GM23338 (cell line): Measurements from ENCODE around the gene TMPRSS13. TPM values are rescaled to one million over a fixed set of nuclear protein-coding genes. Genes with fewer than 3 reads are reported as not detected.

Experiments
- ATAC-seq: fragments of 200-7000 bp; cut with Tn5 transposase; 3 replicates; pipeline ENCODE4 v1.9.1; 2020
- DNase-seq: peaks from one replicate; pipeline ENCODE4 v3.0.0-alpha.2; 2015; ENCODE audit warnings: low spot score
- H2AFZ ChIP-seq: fragments of 200-600 bp; sonication (generic); 2 replicates; pipeline ENCODE4 v1.8.0; 2016; ENCODE audit warnings: antibody characterized with exemption, mild to moderate bottlenecking, moderate library complexity
- H3F3A ChIP-seq: fragments of 200-600 bp; sonication (generic); replicated peaks from 2 replicates; pipeline ENCODE4 v1.8.0; 2017; ENCODE audit warnings: antibody characterized with exemption, mixed run types, low read depth
- H3K27ac ChIP-seq: fragments of 200-600 bp; sonication (generic); 2 replicates; pipeline ENCODE4 v1.6.1; 2016; ENCODE audit warnings: low read depth
- H3K27me3 ChIP-seq: fragments of 200-600 bp; sonication (generic); 2 replicates; pipeline ENCODE4 v1.8.0; 2016; ENCODE audit warnings: mild to moderate bottlenecking, mixed run types, moderate library complexity; ENCODE audit not compliant: insufficient read depth
- H3K36me3 ChIP-seq: fragments of 200-600 bp; sonication (generic); 2 replicates; pipeline ENCODE4 v1.8.0; 2016; ENCODE audit warnings: mild to moderate bottlenecking; ENCODE audit not compliant: insufficient read depth
- H3K4me1 ChIP-seq: fragments of 200-600 bp; sonication (generic); 2 replicates; pipeline ENCODE4 v1.8.0; 2016; ENCODE audit warnings: mild to moderate bottlenecking, moderate library complexity; ENCODE audit not compliant: insufficient read depth
- H3K4me2 ChIP-seq: fragments of 200-600 bp; sonication (generic); 2 replicates; pipeline ENCODE4 v1.7.1; 2017; ENCODE audit warnings: mixed run types
- H3K4me3 ChIP-seq: fragments of 200-600 bp; sonication (generic); 2 replicates; pipeline ENCODE4 v1.6.1; 2016; ENCODE audit warnings: mixed run types
- H3K79me2 ChIP-seq: fragments of 200-600 bp; sonication (generic); replicated peaks from 2 replicates; pipeline ENCODE4 v1.8.0; 2017; ENCODE audit warnings: mild to moderate bottlenecking; ENCODE audit not compliant: insufficient read depth
- H3K9me2 ChIP-seq: fragments of 200-600 bp; sonication (generic); 2 replicates; pipeline ENCODE4 v1.8.0; 2017; ENCODE audit not compliant: insufficient read depth
- H4K20me1 ChIP-seq: fragments of 200-600 bp; sonication (generic); replicated peaks from 2 replicates; pipeline ENCODE4 v1.8.0; 2017; ENCODE audit warnings: mild to moderate bottlenecking; ENCODE audit not compliant: insufficient read depth
- H3K27ac Mint-ChIP-seq: 2 replicates; pipeline ENCODE4 v1.8.0; 2020; ENCODE audit warnings: inconsistent platforms, mild to moderate bottlenecking, moderate library complexity, mixed read lengths
- H3K27me3 Mint-ChIP-seq: 3 replicates; pipeline ENCODE4 v1.8.0; 2022; ENCODE audit warnings: low read depth, mild to moderate bottlenecking, moderate library complexity, mixed read lengths, inconsistent platforms; ENCODE audit not compliant: insufficient read depth, poor library complexity
- H3K36me3 Mint-ChIP-seq: 3 replicates; pipeline ENCODE4 v1.8.0; 2021; ENCODE audit warnings: low read depth, mild to moderate bottlenecking, inconsistent platforms, moderate library complexity, mixed read lengths
- H3K4me1 Mint-ChIP-seq: 3 replicates; pipeline ENCODE4 v1.8.0; 2020; ENCODE audit warnings: mild to moderate bottlenecking, inconsistent platforms, mixed read lengths
- H3K4me3 Mint-ChIP-seq: 3 replicates; pipeline ENCODE4 v1.8.0; 2021; ENCODE audit warnings: moderate library complexity, mild to moderate bottlenecking, inconsistent platforms, mixed read lengths
- H3K9me3 Mint-ChIP-seq: 3 replicates; pipeline ENCODE4 v1.8.0; 2020; ENCODE audit warnings: moderate library complexity, mild to moderate bottlenecking, inconsistent platforms, mixed read lengths
- ETS1 ChIP-seq: IDR thresholded peaks from 2 replicates; pipeline ENCODE4 v1.6.1; 2016; ENCODE audit warnings: antibody characterized with exemption
- EZH2 ChIP-seq: fragments of 200-600 bp; sonication (generic); IDR thresholded peaks from one replicate; pipeline ENCODE4 v1.8.0; 2017; ENCODE audit warnings: antibody characterized with exemption, mild to moderate bottlenecking, low read depth; ENCODE audit not compliant: unreplicated experiment
- EZH2phosphoT487 ChIP-seq: fragments of 200-600 bp; sonication (generic); IDR thresholded peaks from one replicate; pipeline ENCODE4 v1.8.1; 2018; ENCODE audit warnings: antibody characterized with exemption; ENCODE audit not compliant: unreplicated experiment
- NANOG ChIP-seq: IDR thresholded peaks from 2 replicates; pipeline ENCODE4 v1.6.1; 2016; ENCODE audit warnings: antibody characterized with exemption, borderline replicate concordance
- POLR2AphosphoS5 ChIP-seq: IDR thresholded peaks from 2 replicates; pipeline ENCODE4 v1.6.1; 2016; ENCODE audit warnings: antibody characterized with exemption, low read depth
- REST ChIP-seq: IDR thresholded peaks from one replicate; pipeline ENCODE4 v1.6.1; 2018; ENCODE audit warnings: antibody characterized with exemption; ENCODE audit not compliant: unreplicated experiment
- polyA plus RNA-seq: library from polyadenylated mRNA; unstranded; fragments of >200 nt; fragmentation: Nextera tagmentation; extraction: Ambion mirVana; gene quantifications from 2 replicates; pipeline ENCODE4 v1.2.1, GENCODE V29; 2016
- total RNA-seq: library from RNA; depleted of rRNA; stranded (reverse); fragments of >200 nt; shearing (Covaris generic); gene quantifications from 2 replicates; pipeline ENCODE4 v1.2.3, GENCODE V29; 2014
- TF ChIP-seq, protein P1 (sequence below), 2 experiments: fragments of 200-600 bp in 1 of 2; sonication (generic) in 1 of 2; conservative IDR thresholded peaks; 2 replicates each; pipeline versions ENCODE4 v1.5.1 to v1.6.1; 2016 to 2017; ENCODE audit warnings: antibody characterized with exemption in 2 of 2, low read depth in 2 of 2, mild to moderate bottlenecking in 2 of 2, moderate library complexity in 1 of 2
- TF ChIP-seq, protein P2 (sequence below): fragments of 250-450 bp; sonication (Bioruptor Pico); IDR thresholded peaks from 2 replicates; pipeline ENCODE4 v1.5.0; 2020; ENCODE audit warnings: mild to moderate bottlenecking, moderate library complexity

The TMPRSS13 gene
- total and polyA plus RNA-seq, 2 experiments from 2014 or later: 0.31 TPM; not detected in 1

GRCh38 chr11:117914991-117915618 is 14.1 kb downstream of the TMPRSS13 start:
- H3K36me3 Mint-ChIP-seq: no peaks in the 10 kb centered on the region
- Histone ChIP-seq H3K4me1 (no peaks in the 10 kb centered on the region), H3K4me3 (no peak overlapping the region), H3K79me2 (no peaks in the 10 kb centered on the region), H3K36me3 (no peaks in the 10 kb centered on the region), H2AFZ (peak overlapping the region; percentile 56; the same call in 1 of the 2 replicates), H3K4me2 (no peak overlapping the region), H3K27ac (no peak overlapping the region), H3K27me3 (no peaks in the 10 kb centered on the region), H3F3A (no peaks in the 10 kb centered on the region), H4K20me1 (no peaks in the 10 kb centered on the region), H3K9me2 (no peaks in the 10 kb centered on the region)
- no peak overlapping the region for H3K27ac Mint-ChIP-seq
- peaks cover 12% of the 10 kb centered on the region for H3K27me3 Mint-ChIP-seq
- TF ChIP-seq EZH2phosphoT487 (no peak), NANOG (no peak), ETS1 (no peak)
- DNase-seq (no peak), ATAC-seq (peak; percentile 67)
- H3K4me1 Mint-ChIP-seq: peaks cover 8% of the 10 kb centered on the region
- no peak overlapping the region for H3K4me3 Mint-ChIP-seq
- no peaks in the 10 kb centered on the region for H3K9me3 Mint-ChIP-seq

DNA sequence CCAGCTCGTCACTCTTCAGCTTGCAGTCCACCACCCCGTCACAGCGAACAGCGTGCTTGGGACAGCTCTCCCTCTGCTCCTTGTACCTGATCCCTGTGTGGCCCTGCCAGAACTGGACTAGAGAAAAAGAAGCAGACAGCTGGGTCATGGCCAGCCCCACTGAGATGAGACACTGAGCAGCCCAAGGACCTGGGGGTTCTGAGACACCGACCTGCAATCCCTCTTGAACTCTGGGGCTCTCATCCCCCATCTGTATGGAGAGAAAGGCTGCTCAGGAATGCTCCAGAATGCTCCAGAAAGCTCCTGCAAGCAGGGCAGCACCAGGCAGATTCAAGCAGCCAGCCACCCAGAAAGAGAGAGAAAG is 14.8 kb downstream of the TMPRSS13 start:
- TF ChIP-seq NANOG: no peak
- no peak for TF ChIP-seq REST
- no peak for TF ChIP-seq EZH2
- TF ChIP-seq, protein P1, sequence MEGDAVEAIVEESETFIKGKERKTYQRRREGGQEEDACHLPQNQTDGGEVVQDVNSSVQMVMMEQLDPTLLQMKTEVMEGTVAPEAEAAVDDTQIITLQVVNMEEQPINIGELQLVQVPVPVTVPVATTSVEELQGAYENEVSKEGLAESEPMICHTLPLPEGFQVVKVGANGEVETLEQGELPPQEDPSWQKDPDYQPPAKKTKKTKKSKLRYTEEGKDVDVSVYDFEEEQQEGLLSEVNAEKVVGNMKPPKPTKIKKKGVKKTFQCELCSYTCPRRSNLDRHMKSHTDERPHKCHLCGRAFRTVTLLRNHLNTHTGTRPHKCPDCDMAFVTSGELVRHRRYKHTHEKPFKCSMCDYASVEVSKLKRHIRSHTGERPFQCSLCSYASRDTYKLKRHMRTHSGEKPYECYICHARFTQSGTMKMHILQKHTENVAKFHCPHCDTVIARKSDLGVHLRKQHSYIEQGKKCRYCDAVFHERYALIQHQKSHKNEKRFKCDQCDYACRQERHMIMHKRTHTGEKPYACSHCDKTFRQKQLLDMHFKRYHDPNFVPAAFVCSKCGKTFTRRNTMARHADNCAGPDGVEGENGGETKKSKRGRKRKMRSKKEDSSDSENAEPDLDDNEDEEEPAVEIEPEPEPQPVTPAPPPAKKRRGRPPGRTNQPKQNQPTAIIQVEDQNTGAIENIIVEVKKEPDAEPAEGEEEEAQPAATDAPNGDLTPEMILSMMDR (conservative IDR thresholded peaks at IDR 0.05; ENCODE audit: low read depth in 2 of 2): no peak
- TF ChIP-seq, protein P2, sequence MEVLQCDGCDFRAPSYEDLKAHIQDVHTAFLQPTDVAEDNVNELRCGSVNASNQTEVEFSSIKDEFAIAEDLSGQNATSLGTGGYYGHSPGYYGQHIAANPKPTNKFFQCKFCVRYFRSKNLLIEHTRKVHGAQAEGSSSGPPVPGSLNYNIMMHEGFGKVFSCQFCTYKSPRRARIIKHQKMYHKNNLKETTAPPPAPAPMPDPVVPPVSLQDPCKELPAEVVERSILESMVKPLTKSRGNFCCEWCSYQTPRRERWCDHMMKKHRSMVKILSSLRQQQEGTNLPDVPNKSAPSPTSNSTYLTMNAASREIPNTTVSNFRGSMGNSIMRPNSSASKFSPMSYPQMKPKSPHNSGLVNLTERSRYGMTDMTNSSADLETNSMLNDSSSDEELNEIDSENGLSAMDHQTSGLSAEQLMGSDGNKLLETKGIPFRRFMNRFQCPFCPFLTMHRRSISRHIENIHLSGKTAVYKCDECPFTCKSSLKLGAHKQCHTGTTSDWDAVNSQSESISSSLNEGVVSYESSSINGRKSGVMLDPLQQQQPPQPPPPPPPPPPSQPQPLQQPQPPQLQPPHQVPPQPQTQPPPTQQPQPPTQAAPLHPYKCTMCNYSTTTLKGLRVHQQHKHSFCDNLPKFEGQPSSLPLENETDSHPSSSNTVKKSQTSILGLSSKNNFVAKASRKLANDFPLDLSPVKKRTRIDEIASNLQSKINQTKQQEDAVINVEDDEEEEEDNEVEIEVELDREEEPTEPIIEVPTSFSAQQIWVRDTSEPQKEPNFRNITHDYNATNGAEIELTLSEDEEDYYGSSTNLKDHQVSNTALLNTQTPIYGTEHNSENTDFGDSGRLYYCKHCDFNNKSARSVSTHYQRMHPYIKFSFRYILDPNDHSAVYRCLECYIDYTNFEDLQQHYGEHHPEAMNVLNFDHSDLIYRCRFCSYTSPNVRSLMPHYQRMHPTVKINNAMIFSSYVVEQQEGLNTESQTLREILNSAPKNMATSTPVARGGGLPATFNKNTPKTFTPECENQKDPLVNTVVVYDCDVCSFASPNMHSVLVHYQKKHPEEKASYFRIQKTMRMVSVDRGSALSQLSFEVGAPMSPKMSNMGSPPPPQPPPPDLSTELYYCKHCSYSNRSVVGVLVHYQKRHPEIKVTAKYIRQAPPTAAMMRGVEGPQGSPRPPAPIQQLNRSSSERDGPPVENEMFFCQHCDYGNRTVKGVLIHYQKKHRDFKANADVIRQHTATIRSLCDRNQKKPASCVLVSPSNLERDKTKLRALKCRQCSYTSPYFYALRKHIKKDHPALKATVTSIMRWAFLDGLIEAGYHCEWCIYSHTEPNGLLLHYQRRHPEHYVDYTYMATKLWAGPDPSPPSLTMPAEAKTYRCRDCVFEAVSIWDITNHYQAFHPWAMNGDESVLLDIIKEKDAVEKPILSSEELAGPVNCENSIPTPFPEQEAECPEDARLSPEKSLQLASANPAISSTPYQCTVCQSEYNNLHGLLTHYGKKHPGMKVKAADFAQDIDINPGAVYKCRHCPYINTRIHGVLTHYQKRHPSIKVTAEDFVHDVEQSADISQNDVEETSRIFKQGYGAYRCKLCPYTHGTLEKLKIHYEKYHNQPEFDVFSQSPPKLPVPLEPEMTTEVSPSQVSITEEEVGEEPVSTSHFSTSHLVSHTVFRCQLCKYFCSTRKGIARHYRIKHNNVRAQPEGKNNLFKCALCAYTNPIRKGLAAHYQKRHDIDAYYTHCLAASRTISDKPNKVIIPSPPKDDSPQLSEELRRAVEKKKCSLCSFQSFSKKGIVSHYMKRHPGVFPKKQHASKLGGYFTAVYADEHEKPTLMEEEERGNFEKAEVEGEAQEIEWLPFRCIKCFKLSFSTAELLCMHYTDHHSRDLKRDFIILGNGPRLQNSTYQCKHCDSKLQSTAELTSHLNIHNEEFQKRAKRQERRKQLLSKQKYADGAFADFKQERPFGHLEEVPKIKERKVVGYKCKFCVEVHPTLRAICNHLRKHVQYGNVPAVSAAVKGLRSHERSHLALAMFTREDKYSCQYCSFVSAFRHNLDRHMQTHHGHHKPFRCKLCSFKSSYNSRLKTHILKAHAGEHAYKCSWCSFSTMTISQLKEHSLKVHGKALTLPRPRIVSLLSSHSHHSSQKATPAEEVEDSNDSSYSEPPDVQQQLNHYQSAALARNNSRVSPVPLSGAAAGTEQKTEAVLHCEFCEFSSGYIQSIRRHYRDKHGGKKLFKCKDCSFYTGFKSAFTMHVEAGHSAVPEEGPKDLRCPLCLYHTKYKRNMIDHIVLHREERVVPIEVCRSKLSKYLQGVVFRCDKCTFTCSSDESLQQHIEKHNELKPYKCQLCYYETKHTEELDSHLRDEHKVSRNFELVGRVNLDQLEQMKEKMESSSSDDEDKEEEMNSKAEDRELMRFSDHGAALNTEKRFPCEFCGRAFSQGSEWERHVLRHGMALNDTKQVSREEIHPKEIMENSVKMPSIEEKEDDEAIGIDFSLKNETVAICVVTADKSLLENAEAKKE (CRISPR knock-in tag): no peak
- TF ChIP-seq POLR2AphosphoS5: no peak
- Histone ChIP-seq H2AFZ (peak overlapping the region; percentile 56; the same call in 1 of the 2 replicates), H3K4me2 (no peak overlapping the region), H3K79me2 (no peaks in the 10 kb centered on the region), H3K27ac (no peak overlapping the region), H3K4me3 (no peak overlapping the region), H3K36me3 (no peaks in the 10 kb centered on the region), H3K9me2 (no peaks in the 10 kb centered on the region), H3F3A (no peaks in the 10 kb centered on the region), H3K4me1 (no peaks in the 10 kb centered on the region), H4K20me1 (no peaks in the 10 kb centered on the region), H3K27me3 (no peaks in the 10 kb centered on the region)
- Mint-ChIP-seq H3K9me3 (no peaks in the 10 kb centered on the region), H3K27ac (no peak overlapping the region; the same call in 1 of the 2 replicates), H3K4me1 (peaks cover 8% of the 10 kb centered on the region), H3K27me3 (peaks cover 12% of the 10 kb centered on the region), H3K4me3 (no peak overlapping the region), H3K36me3 (no peaks in the 10 kb centered on the region)
- DNase-seq (no peak), ATAC-seq (no peak)
